Measurements from ENCODE around the gene IL18.

DNA sequence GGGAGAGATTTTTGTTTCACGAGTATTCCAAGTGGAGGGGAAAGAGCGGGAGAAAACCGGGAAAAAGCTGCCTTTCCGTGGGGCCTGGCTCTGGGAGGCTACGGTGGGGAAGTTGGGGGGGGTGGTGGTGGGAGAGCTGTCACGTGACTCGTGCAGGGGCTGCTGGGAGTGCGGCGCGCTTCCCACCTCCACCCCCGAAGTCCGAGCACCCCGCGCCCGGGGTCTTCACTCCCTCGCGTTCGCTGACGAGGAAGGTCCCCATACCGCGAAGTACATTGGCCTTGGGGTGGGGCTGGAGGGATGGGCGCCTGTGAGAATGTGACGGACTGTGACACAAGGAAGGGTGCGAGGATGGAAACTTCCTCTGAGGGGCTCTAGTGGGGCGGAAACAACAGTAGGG, 3.3 kb upstream of the IL18 start, which contains the start of gene TEX12:
- TF ChIP-seq, protein P1, sequence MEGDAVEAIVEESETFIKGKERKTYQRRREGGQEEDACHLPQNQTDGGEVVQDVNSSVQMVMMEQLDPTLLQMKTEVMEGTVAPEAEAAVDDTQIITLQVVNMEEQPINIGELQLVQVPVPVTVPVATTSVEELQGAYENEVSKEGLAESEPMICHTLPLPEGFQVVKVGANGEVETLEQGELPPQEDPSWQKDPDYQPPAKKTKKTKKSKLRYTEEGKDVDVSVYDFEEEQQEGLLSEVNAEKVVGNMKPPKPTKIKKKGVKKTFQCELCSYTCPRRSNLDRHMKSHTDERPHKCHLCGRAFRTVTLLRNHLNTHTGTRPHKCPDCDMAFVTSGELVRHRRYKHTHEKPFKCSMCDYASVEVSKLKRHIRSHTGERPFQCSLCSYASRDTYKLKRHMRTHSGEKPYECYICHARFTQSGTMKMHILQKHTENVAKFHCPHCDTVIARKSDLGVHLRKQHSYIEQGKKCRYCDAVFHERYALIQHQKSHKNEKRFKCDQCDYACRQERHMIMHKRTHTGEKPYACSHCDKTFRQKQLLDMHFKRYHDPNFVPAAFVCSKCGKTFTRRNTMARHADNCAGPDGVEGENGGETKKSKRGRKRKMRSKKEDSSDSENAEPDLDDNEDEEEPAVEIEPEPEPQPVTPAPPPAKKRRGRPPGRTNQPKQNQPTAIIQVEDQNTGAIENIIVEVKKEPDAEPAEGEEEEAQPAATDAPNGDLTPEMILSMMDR (IDR thresholded peaks at IDR 0.05) = no peak
- no peak for TF ChIP-seq EZH2phosphoT487 (IDR thresholded peaks at IDR 0.05)

All from neural progenitor cell (in vitro differentiated cells).